Measurements from ENCODE around the gene CCN2.
"Not testable (repeated sequence)": the region's sequence is repeated elsewhere in the genome, so short reads cannot be mapped to it uniquely, and the experiment has no call there.

Gene CCN2

GRCh38 chr6:131946404-131946991 lies 4.7 kb downstream of the CCN2 start:
- no peak for DNase-seq (ENCODE audit: low read depth in 2 of 2)

- DNase-seq (ENCODE audit: low read depth in 2 of 2), result no peak
Observed at GRCh38 chr6:131945971-131946370, 5.2 kb downstream of the CCN2 start.

- no peak for DNase-seq (ENCODE audit: low read depth in 2 of 2)
Observed at GRCh38 chr6:131937703-131938631, 13.2 kb downstream of the CCN2 start.

- DNase-seq (ENCODE audit: low read depth in 2 of 2), result no peak
Observed at GRCh38 chr6:131937226-131937625, 13.9 kb downstream of the CCN2 start.

- DNase-seq (ENCODE audit: low read depth in 2 of 2), result no peak
Observed at GRCh38 chr6:131936156-131936555, 15.0 kb downstream of the CCN2 start.

- no peak for DNase-seq (ENCODE audit: low read depth in 2 of 2)
Observed at GRCh38 chr6:131931063-131931750, 20.0 kb downstream of the CCN2 start.

- no peak for DNase-seq (ENCODE audit: low read depth in 2 of 2)
Observed at GRCh38 chr6:131929976-131930375, 21.2 kb downstream of the CCN2 start.

- DNase-seq (ENCODE audit: low read depth in 2 of 2), result no peak
Observed at GRCh38 chr6:131929264-131929663, 21.9 kb downstream of the CCN2 start.

- no peak for DNase-seq (ENCODE audit: low read depth in 2 of 2)
Observed at GRCh38 chr6:131924881-131925474, 26.2 kb downstream of the CCN2 start.

GRCh38 chr6:131923356-131923755 lies 27.8 kb downstream of the CCN2 start:
- peak; percentile 19 to 31 for DNase-seq (ENCODE audit: low read depth in 2 of 2)

- DNase-seq (ENCODE audit: low read depth in 2 of 2), result no peak
Observed at GRCh38 chr6:131920656-131921055, 30.5 kb downstream of the CCN2 start.

- DNase-seq (ENCODE audit: low read depth in 2 of 2), result no peak
Observed at GRCh38 chr6:131918650-131919355, 32.4 kb downstream of the CCN2 start.

- DNase-seq (ENCODE audit: low read depth in 2 of 2), result no peak
Observed at GRCh38 chr6:131917763-131918649, 33.2 kb downstream of the CCN2 start.

- no peak for DNase-seq (ENCODE audit: low read depth in 2 of 2)
Observed at GRCh38 chr6:131917318-131917717, 33.9 kb downstream of the CCN2 start.

GRCh38 chr6:131916847-131917246 lies 34.3 kb downstream of the CCN2 start:
- no peak for DNase-seq (ENCODE audit: low read depth in 2 of 2)

- DNase-seq (ENCODE audit: low read depth in 2 of 2), result not testable (repeated sequence)
Observed at GRCh38 chr6:131916091-131916796, 34.9 kb downstream of the CCN2 start.

- DNase-seq (ENCODE audit: low read depth in 2 of 2), result peak; percentile 22 to 32
Observed at GRCh38 chr6:131914967-131915751, 36.0 kb downstream of the CCN2 start.

GRCh38 chr6:131914234-131914633 lies 36.9 kb downstream of the CCN2 start:
- DNase-seq (ENCODE audit: low read depth in 2 of 2), result no peak

GRCh38 chr6:131911951-131912350 lies 39.2 kb downstream of the CCN2 start:
- no peak for DNase-seq (ENCODE audit: low read depth in 2 of 2)
